GM18498 (cell line): ENCODE results near the gene KRT12.
"Not testable (repeated sequence)": the region's sequence is repeated elsewhere in the genome, so short reads cannot be mapped to it uniquely, and the experiment has no call there.

Source experiments
- ATAC-seq: cut with Tn5 transposase; IDR thresholded peaks from one replicate; pipeline ENCODE4 v1.9.1; 2021; ENCODE audit warnings: mild to moderate bottlenecking, moderate library complexity; ENCODE audit not compliant: unreplicated experiment

Gene KRT12

GRCh38 chr17:40818343-40818732 is 48.7 kb downstream of the KRT12 start:
- ATAC-seq: no peak

DNA sequence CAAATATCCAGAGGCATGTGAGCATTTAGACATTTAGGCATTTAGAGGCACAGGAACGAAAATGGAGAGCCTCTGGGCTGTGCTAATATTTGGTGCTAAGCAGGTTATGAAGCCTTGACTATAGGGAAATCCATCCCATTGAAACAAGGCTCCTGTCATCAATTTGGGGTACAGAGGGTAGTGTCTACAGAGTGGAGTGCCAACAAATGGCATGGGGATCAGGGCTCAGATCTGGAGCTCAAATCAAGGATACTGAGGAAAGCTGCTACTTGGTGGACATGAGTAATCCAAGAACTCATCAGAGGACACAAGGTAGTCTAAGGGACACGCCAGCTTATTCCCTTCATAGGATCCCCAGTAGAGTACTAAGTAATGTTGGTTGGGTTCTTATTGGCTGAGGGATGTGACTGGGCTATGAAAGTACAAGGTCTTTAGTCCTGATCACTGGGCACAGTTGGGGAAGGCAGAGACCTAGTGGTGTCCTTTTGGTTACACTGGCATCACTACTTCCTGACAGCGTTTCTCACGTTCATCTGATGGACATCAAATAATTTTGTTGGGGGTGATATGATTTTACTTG is 49.8 kb downstream of the KRT12 start:
- no peak for ATAC-seq

GRCh38 chr17:40816569-40816968 is 50.5 kb downstream of the KRT12 start:
- no peak for ATAC-seq

DNA sequence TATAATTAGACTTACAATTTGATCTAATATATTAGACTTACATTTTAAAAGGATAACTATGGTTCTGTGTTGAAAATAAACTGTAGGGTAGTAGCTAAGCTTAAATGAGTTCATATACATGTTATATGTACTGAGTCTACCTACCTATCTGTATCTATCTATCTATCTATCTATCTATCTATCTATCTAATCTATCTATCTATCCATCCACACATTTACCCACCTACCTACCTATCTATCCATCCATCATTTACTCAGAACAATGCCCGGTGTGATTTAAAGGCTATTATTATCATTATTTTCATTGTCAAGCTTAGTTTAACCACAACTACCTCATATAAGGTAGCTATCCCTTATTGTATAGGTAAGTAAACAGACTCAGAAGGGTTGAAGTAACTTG is 51.6 kb downstream of the KRT12 start:
- ATAC-seq: no peak

GRCh38 chr17:40814657-40815056 is 52.4 kb downstream of the KRT12 start:
- not testable (repeated sequence) for ATAC-seq

- no peak for ATAC-seq
Observed at GRCh38 chr17:40813804-40814203, 53.2 kb downstream of the KRT12 start.

DNA sequence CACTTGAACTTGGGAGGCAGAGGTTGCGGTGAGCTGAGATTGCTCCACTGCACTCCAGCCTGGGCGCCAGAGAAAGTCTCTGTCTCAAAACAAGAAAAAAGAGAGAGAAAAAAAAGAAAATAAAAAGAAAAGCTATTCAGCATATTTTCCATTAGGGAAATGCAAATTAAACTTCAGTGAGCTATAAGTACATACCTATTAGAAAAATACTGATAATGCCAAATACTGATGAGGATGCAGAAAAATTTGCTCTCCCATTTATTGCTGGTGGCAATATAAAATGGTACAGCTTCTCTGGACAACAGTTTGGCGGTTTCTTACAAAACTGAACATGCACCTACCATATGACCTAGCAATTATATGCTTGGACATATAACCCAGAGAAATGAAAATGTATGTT is 54.4 kb downstream of the KRT12 start:
- ATAC-seq: no peak
